ENCODE results near the gene WDR18.
A peak's percentile ranks its signal among the peaks of the same experiment; 100 is the strongest.

WDR18 gene

GRCh38 chr19:988081-988480 lies 3.9 kb downstream of the WDR18 start:
- H3K9me3 ChIP-seq (ENCODE audit: severe bottlenecking) = no peaks in the 10 kb centered on the region
- TF ChIP-seq, protein P1, sequence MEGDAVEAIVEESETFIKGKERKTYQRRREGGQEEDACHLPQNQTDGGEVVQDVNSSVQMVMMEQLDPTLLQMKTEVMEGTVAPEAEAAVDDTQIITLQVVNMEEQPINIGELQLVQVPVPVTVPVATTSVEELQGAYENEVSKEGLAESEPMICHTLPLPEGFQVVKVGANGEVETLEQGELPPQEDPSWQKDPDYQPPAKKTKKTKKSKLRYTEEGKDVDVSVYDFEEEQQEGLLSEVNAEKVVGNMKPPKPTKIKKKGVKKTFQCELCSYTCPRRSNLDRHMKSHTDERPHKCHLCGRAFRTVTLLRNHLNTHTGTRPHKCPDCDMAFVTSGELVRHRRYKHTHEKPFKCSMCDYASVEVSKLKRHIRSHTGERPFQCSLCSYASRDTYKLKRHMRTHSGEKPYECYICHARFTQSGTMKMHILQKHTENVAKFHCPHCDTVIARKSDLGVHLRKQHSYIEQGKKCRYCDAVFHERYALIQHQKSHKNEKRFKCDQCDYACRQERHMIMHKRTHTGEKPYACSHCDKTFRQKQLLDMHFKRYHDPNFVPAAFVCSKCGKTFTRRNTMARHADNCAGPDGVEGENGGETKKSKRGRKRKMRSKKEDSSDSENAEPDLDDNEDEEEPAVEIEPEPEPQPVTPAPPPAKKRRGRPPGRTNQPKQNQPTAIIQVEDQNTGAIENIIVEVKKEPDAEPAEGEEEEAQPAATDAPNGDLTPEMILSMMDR (IDR thresholded peaks at IDR 0.05; ENCODE audit: low read depth, low read length) = no peak
- H3K27ac ChIP-seq = no peak overlapping the region
- H3K36me3 ChIP-seq = peaks cover 43% of the 10 kb centered on the region
- no peaks in the 10 kb centered on the region for H3K27me3 ChIP-seq (ENCODE audit: insufficient read depth, low read depth, severe bottlenecking)
- no peak for DNase-seq
- H3K4me3 ChIP-seq (ENCODE audit: low read depth, low read length) = no peak overlapping the region

GRCh38 chr19:988510-988909 lies 4.4 kb downstream of the WDR18 start:
- no peak for DNase-seq
- TF ChIP-seq, protein P1 (IDR thresholded peaks at IDR 0.05; ENCODE audit: low read depth, low read length) = no peak
- no peak overlapping the region for H3K4me3 ChIP-seq (ENCODE audit: low read depth, low read length)
- H3K27ac ChIP-seq = no peak overlapping the region
- peaks cover 47% of the 10 kb centered on the region for H3K36me3 ChIP-seq
- no peaks in the 10 kb centered on the region for H3K27me3 ChIP-seq (ENCODE audit: insufficient read depth, low read depth, severe bottlenecking)
- no peaks in the 10 kb centered on the region for H3K9me3 ChIP-seq (ENCODE audit: severe bottlenecking)

GRCh38 chr19:989381-990081 lies 5.4 kb downstream of the WDR18 start:
- Histone ChIP-seq H3K27ac (peak overlapping the region; percentile 52; the same call in 1 of the 2 replicates), H3K36me3 (peaks cover 44% of the 10 kb centered on the region), H3K4me3 (ENCODE audit: low read depth, low read length) (no peak overlapping the region), H3K27me3 (ENCODE audit: insufficient read depth, low read depth, severe bottlenecking) (no peaks in the 10 kb centered on the region), H3K9me3 (ENCODE audit: severe bottlenecking) (no peaks in the 10 kb centered on the region)
- TF ChIP-seq, protein P1 (IDR thresholded peaks at IDR 0.05; ENCODE audit: low read depth, low read length) = peak; percentile 88
- DNase-seq = no peak

DNA sequence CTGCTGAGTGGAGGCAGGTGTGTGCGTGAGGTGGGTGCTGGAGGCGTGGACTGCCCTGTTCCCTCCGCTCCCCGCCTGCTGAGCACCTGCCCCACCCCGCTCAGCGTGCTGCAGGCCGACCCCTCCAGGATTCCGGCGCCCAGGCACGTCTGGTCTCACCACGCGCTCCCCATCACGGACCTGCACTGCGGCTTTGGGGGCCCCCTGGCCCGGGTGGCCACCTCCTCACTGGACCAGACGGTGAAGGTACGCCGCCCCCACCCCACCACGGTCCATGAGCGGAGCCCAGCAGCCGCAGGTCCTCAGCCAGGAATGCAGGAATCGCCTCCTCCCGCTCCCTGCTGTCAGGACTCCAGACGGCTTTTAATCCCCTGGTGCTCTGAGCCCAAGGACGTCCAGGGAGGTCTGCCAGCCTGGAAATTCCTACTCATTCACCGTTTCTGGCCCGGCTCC lies 6.0 kb downstream of the WDR18 start:
- H3K9me3 ChIP-seq (ENCODE audit: severe bottlenecking) = no peaks in the 10 kb centered on the region
- H3K36me3 ChIP-seq = peaks cover 44% of the 10 kb centered on the region
- H3K4me3 ChIP-seq (ENCODE audit: low read depth, low read length) = no peak overlapping the region
- H3K27me3 ChIP-seq (ENCODE audit: insufficient read depth, low read depth, severe bottlenecking) = no peaks in the 10 kb centered on the region
- TF ChIP-seq, protein P1 (IDR thresholded peaks at IDR 0.05; ENCODE audit: low read depth, low read length) = no peak
- DNase-seq = peak; percentile 84
- peak overlapping the region; percentile 52 for H3K27ac ChIP-seq

- Histone ChIP-seq H3K36me3 (peaks cover 44% of the 10 kb centered on the region), H3K27ac (peak overlapping the region; percentile 52), H3K27me3 (ENCODE audit: insufficient read depth, low read depth, severe bottlenecking) (peaks cover under 1% of the 10 kb centered on the region), H3K9me3 (ENCODE audit: severe bottlenecking) (no peaks in the 10 kb centered on the region), H3K4me3 (ENCODE audit: low read depth, low read length) (no peak overlapping the region)
- TF ChIP-seq, protein P1 (IDR thresholded peaks at IDR 0.05; ENCODE audit: low read depth, low read length) = no peak
- DNase-seq = no peak
These were observed 6.6 kb downstream of the WDR18 start for GRCh38 chr19:990746-991145.

Data from WERI-Rb-1 (cell line).